Activated gamma-delta T cell treated with Interleukin-2 at 50 U/mL for 16 hours (primary cell): ENCODE results near the gene CHAF1B.

Experiments
- DNase-seq: peaks from one replicate; pipeline ENCODE4 v3.0.0-alpha.2; 2020

Gene CHAF1B

DNA sequence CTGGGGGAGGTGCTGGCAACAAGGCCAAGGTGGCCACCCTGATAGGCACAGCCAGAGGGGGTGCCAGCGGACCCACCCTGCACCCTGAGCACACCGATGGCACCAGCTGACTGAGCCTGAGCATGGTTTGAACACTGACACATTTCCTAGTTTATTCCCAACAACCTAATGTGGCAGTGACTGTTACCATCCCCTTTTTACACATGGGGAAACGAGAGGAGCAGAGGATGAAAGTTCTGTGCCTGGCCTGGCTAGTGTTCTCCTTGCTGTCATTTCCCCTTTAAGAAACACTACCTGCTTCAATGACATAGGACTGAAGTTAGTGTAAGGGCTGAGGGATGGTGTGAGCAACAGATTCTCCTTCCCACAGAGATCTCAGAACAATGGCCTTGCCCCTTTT lies 79.4 kb downstream of the CHAF1B start:
- DNase-seq = no peak

DNA sequence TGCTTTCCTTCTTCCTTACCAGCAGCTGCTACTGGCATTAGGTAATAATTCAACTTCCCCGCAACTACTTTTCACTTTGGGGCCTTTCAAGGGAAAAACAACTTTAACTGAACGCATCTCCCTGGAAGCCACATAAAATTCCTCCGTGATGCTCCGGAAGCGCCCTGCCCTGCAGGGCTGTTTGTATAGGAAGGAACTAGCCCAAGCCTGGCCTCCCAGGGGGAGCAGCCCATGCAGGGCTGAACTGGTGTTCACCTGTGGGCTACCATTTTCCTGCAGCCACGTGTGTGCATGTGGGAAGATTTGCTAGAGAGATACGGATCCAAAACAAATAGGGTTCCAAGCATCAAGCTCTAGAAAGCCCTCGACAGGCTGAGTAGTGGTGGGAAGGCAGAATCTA lies 80.3 kb downstream of the CHAF1B start:
- no peak for DNase-seq

DNA sequence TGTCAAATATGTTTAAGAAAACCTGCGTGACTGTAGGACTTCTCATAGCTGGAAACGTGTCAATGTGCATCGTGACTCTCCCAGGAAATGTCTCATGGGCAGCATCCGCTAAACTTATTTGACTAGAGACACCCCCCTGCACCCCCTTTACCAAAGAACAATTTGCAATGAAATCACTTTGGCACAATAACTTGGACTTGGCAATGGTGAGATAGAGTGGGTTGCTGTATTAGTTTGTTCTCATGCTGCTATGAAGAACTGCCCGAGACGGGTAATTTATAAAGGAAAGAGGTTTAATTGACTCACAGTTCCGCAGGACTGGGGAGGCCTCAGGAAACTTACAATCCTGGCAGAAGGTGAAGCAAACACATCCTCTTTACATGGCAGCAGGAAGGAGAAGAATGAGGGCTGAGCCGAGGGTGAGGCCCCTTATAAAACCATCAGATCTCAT lies 80.9 kb downstream of the CHAF1B start:
- no peak for DNase-seq
